RWPE2 (cell line): Measurements from ENCODE around the gene GREB1.

Experiments
- ATAC-seq: fragments of 200-7000 bp; cut with Tn5 transposase; 3 replicates; pipeline ENCODE4 v1.9.1; 2021; ENCODE audit warnings: low read depth
- DNase-seq: peaks from one replicate; pipeline ENCODE4 v3.0.0-alpha.2; 2020; ENCODE audit warnings: low spot score
- H3K27ac ChIP-seq: fragments of 450-650 bp; 2 replicates; pipeline ENCODE4 v1.5.1; 2017; ENCODE audit warnings: mild to moderate bottlenecking; ENCODE audit not compliant: poor library complexity, severe bottlenecking
- H3K27me3 ChIP-seq: fragments of 250-450 bp; sonication (Bioruptor Pico); 2 replicates; pipeline ENCODE4 v1.5.1; 2021; ENCODE audit warnings: mild to moderate bottlenecking, moderate library complexity; ENCODE audit not compliant: insufficient read depth, poor library complexity, severe bottlenecking
- H3K36me3 ChIP-seq: fragments of 250-450 bp; sonication (Bioruptor Pico); 2 replicates; pipeline ENCODE4 v1.5.1; 2020; ENCODE audit warnings: low read depth, mild to moderate bottlenecking, moderate library complexity
- H3K4me1 ChIP-seq: fragments of 250-450 bp; sonication (Bioruptor Pico); 2 replicates; pipeline ENCODE4 v1.5.1; 2021; ENCODE audit warnings: mild to moderate bottlenecking, moderate library complexity; ENCODE audit not compliant: insufficient read depth, poor library complexity, severe bottlenecking
- H3K4me3 ChIP-seq: fragments of 250-450 bp; sonication (Bioruptor Pico); 2 replicates; pipeline ENCODE4 v1.5.1; 2021; ENCODE audit warnings: mild to moderate bottlenecking, moderate library complexity; ENCODE audit not compliant: severe bottlenecking
- H3K9me3 ChIP-seq: fragments of 250-450 bp; sonication (Bioruptor Pico); 2 replicates; pipeline ENCODE4 v1.5.1; 2021; ENCODE audit warnings: mild to moderate bottlenecking, moderate library complexity; ENCODE audit not compliant: severe bottlenecking
- TF ChIP-seq, protein P1 (sequence below): fragments of 450-650 bp; IDR thresholded peaks from one replicate; pipeline ENCODE4 v1.5.1; 2017; ENCODE audit warnings: mild to moderate bottlenecking, moderate library complexity; ENCODE audit not compliant: poor library complexity, severe bottlenecking

GREB1 gene

DNA sequence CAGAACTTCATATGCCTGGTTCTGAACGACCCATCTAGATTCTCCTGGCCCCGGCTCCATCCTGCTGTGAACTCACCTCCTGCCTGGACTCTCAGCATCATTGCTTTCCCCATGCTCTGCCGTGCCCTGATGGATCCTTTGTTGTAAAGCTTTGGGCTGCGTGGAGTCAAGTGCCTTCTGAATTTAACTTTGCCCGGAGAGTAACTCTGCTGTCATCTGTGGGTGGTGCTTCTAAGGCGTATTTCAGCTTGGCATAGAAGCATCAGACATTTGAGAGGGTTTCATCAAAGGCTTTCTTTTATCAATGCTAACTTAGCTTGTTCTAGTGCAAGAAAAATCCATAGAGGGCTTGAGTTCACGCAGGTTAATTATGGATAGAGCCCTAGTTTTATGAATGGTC, 8.1 kb upstream of the GREB1 start:
- no peak for ATAC-seq
- H3K4me1 ChIP-seq = no peaks in the 10 kb centered on the region
- no peaks in the 10 kb centered on the region for H3K9me3 ChIP-seq
- H3K27me3 ChIP-seq = peaks cover 4% of the 10 kb centered on the region
- TF ChIP-seq, protein P1, sequence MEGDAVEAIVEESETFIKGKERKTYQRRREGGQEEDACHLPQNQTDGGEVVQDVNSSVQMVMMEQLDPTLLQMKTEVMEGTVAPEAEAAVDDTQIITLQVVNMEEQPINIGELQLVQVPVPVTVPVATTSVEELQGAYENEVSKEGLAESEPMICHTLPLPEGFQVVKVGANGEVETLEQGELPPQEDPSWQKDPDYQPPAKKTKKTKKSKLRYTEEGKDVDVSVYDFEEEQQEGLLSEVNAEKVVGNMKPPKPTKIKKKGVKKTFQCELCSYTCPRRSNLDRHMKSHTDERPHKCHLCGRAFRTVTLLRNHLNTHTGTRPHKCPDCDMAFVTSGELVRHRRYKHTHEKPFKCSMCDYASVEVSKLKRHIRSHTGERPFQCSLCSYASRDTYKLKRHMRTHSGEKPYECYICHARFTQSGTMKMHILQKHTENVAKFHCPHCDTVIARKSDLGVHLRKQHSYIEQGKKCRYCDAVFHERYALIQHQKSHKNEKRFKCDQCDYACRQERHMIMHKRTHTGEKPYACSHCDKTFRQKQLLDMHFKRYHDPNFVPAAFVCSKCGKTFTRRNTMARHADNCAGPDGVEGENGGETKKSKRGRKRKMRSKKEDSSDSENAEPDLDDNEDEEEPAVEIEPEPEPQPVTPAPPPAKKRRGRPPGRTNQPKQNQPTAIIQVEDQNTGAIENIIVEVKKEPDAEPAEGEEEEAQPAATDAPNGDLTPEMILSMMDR = no peak
- no peak for DNase-seq
- no peak overlapping the region for H3K4me3 ChIP-seq
- no peaks in the 10 kb centered on the region for H3K36me3 ChIP-seq
- no peak overlapping the region for H3K27ac ChIP-seq

DNA sequence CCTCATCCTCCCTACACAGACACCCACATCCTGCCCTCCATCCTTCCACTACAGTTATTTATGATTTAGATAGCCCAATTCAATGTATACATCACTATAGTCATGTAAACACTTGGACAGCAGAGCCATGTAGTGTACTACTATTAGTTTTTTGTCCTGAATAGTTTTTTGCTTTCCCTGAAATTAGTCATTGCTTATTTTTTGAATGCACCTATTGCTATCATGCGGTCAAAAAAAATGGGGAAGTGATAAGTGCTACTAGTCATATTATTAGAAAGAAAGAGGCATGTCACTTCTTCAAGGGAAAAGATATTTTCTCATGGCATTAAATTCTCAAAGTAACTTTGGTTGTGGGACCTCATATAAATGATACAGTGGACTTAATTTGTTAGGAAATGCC, 6.8 kb upstream of the GREB1 start:
- peaks cover 4% of the 10 kb centered on the region for H3K27me3 ChIP-seq
- H3K4me3 ChIP-seq = no peak overlapping the region
- TF ChIP-seq, protein P1 = no peak
- H3K27ac ChIP-seq = no peak overlapping the region
- no peak for ATAC-seq
- no peak for DNase-seq
- no peaks in the 10 kb centered on the region for H3K36me3 ChIP-seq
- peaks cover 2% of the 10 kb centered on the region for H3K4me1 ChIP-seq
- H3K9me3 ChIP-seq = no peaks in the 10 kb centered on the region

DNA sequence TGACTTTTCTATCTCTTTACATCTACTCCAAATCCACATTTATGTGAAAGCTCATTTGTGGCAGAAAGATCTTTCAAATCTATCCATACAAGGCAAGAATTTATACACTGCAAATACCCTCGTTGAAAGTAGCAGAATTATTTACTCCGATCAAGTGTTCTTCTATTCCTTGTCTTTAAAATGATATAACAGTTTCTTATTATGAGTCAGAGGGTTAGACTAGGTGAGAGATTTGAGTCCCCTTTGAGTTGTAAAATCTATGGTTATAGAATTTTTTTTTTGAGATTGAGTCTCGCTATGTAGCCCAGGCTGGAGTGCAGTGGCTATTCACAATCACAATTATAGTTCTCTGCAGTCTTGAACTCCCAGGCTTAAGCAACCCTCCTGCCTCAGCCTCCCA, 5.6 kb upstream of the GREB1 start:
- Histone ChIP-seq H3K4me1 (peaks cover 14% of the 10 kb centered on the region), H3K9me3 (no peaks in the 10 kb centered on the region), H3K27me3 (peaks cover 4% of the 10 kb centered on the region), H3K4me3 (no peak overlapping the region), H3K27ac (no peak overlapping the region), H3K36me3 (no peaks in the 10 kb centered on the region)
- DNase-seq (no peak), ATAC-seq (no peak)
- TF ChIP-seq, protein P1 = no peak

DNA sequence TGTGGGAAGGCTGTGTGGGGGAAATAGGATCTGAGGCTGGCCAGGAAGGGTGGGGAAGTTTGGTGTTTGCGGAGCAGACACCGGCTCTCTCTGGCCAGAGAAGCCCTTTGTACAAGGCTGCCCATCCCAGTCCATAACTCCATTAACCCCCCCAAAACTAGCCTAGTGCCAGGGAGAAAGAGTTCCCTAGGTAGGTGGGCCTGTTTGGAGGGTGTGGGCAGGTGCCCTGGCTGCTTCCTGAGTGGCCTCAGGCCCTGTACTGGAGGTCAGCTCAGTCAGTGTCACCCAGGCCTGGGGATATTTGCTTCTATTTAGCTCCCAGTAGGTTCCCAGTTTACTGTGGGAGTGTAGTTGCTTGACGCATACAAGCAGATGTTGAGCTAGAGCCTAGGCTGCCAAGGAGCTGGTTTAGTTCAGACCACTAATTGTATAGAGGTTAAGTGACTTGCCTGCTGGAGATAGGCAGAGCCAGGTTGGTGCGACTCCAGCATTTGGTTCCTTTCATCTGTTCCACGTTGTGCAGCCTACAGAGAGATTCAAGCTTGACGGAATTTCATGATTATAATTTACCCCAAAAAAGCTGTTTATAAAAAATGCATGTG, 2.9 kb upstream of the GREB1 start:
- Histone ChIP-seq H3K36me3 (no peaks in the 10 kb centered on the region), H3K27me3 (peaks cover 17% of the 10 kb centered on the region), H3K4me1 (peaks cover 24% of the 10 kb centered on the region), H3K9me3 (no peaks in the 10 kb centered on the region), H3K27ac (no peak overlapping the region), H3K4me3 (no peak overlapping the region)
- DNase-seq (no peak), ATAC-seq (no peak)
- TF ChIP-seq, protein P1 = no peak

DNA sequence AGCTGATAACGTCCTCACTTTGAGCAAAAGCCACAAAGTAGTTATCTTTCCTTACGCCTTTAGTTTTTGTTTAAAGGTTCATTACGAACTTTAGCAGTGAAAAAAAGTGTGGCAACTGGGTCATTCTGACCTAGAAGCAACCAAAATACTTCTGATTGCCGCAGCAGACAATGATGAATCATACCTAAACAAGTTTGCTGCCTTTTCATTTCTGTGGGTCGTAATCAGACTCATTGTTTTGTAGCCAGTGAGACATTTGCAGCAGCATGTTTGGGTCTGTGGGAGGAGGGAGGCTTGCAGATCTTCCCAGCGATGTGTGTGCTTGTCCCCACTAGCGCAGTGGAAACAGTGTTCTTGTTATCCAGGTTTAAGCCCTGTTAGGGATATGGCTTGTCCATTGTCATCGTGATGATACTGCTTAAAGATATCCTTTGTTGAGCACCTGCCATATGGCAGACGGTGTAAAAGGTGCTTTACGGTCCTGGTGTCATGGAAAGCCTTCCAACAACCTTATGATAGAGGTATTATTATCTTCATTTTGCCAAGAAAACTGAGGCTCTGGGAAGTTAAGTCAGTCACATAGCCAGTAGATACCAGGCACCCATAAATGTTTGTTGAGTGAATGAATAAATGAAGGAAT, 1.3 kb upstream of the GREB1 start:
- Histone ChIP-seq H3K27me3 (peaks cover 26% of the 10 kb centered on the region), H3K4me1 (peaks cover 24% of the 10 kb centered on the region), H3K9me3 (no peaks in the 10 kb centered on the region), H3K36me3 (no peaks in the 10 kb centered on the region), H3K27ac (no peak overlapping the region), H3K4me3 (no peak overlapping the region)
- TF ChIP-seq, protein P1 = no peak
- peak; percentile 85 for ATAC-seq
- no peak for DNase-seq
